Esophagus squamous epithelium (tissue), 5 donors: ENCODE data around the gene MOCS3. TPM values are rescaled to one million over a fixed set of nuclear protein-coding genes. Genes with fewer than 3 reads are reported as not detected.

Experiments used
- DNase-seq: peaks from one replicate; lab custom pipeline; 2025; lab: John Stamatoyannopoulos, UW
- H3K27ac ChIP-seq, 4 donors: fragments of 200-600 bp; sonication (generic); one replicate each; pipeline ENCODE4 v1.5.1; 2016 to 2019; ENCODE audit warnings: mild to moderate bottlenecking in 1 of 4
- H3K27me3 ChIP-seq, 4 donors: fragments of 200-600 bp; sonication (generic); 1 replicate in 3 of 4; 2 replicates in 1 of 4; pipeline versions ENCODE4 v1.5.1 to v1.6.0; 2017 to 2021; ENCODE audit warnings: antibody characterized with exemption in 1 of 4
- H3K36me3 ChIP-seq, 3 donors: fragments of 200-600 bp; sonication (generic); one replicate each; pipeline ENCODE4 v1.5.1; 2016 to 2019
- H3K4me1 ChIP-seq, 3 donors: fragments of 200-600 bp; sonication (generic); one replicate each; pipeline ENCODE4 v1.5.1; 2017 to 2019
- H3K4me3 ChIP-seq, 4 donors: fragments of 200-600 bp; sonication (generic); 1 replicate in 3 of 4; 2 replicates in 1 of 4; pipeline ENCODE4 v1.5.1; 2016 to 2019; ENCODE audit warnings: mild to moderate bottlenecking in 2 of 4, moderate library complexity in 1 of 4
- H3K9me3 ChIP-seq, 3 donors: fragments of 200-600 bp; sonication (generic); one replicate each; pipeline ENCODE4 v1.5.1; 2016 to 2019
- POLR2A ChIP-seq, 4 donors: fragments of 450-650 bp; IDR thresholded peaks; one replicate each; pipeline ENCODE4 v1.6.1; 2017; ENCODE audit warnings: antibody characterized with exemption in 4 of 4, mild to moderate bottlenecking in 4 of 4, moderate library complexity in 3 of 4
- WGBS, 2 donors: methylation state at CpG; one replicate each; pipeline ENCODE4 v1.1.5; 2018; 5-methylcytosine and 5-hydroxymethylcytosine counted together
- intact Hi-C: fragments of 100-400 bp; cut with DNase I; formaldehyde crosslinking; loops from one replicate; pipeline ENCODE4 v1.15.0; 2022
- total RNA-seq, 4 donors: library from RNA; depleted of rRNA; stranded (reverse); fragments of >200 nt; gene quantifications; one replicate each; pipeline ENCODE4 v1.1.0, GENCODE V29; 2016
- TF ChIP-seq, protein P1 (sequence below), 6 experiments: fragments of 450-650 bp in 4 of 6; fragments of 200-600 bp in 2 of 6; sonication (generic) in 2 of 6; IDR thresholded peaks; one replicate each; pipeline ENCODE4 v1.5.1; 2016 to 2019; ENCODE audit warnings: antibody characterized with exemption in 6 of 6, mild to moderate bottlenecking in 4 of 6, moderate library complexity in 4 of 6
- donor health status: DM: yes; HTN: yes; CAD: no.

Gene MOCS3
- total RNA-seq, 4 donors from 2014 or later: 4.1 to 6.7 (median 5.4) TPM

- 0 to 1% methylated on average over 36 to 40 of the region's 52 CpGs for WGBS, 2 donors
- H3K27me3 ChIP-seq: no peaks in the 10 kb centered on the region
- DNase-seq: no peak
- TF ChIP-seq, protein P1, sequence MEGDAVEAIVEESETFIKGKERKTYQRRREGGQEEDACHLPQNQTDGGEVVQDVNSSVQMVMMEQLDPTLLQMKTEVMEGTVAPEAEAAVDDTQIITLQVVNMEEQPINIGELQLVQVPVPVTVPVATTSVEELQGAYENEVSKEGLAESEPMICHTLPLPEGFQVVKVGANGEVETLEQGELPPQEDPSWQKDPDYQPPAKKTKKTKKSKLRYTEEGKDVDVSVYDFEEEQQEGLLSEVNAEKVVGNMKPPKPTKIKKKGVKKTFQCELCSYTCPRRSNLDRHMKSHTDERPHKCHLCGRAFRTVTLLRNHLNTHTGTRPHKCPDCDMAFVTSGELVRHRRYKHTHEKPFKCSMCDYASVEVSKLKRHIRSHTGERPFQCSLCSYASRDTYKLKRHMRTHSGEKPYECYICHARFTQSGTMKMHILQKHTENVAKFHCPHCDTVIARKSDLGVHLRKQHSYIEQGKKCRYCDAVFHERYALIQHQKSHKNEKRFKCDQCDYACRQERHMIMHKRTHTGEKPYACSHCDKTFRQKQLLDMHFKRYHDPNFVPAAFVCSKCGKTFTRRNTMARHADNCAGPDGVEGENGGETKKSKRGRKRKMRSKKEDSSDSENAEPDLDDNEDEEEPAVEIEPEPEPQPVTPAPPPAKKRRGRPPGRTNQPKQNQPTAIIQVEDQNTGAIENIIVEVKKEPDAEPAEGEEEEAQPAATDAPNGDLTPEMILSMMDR (IDR thresholded peaks at IDR 0.05): peak in 1 of 6 experiments; percentile 5
- peak in 3 of 4 donors; percentile 54 to 83 (median 70) for TF ChIP-seq POLR2A (IDR thresholded peaks at IDR 0.05)
- H3K4me3 ChIP-seq: peak within 1 kb of the TSS; percentile 70 to 97 (median 89)
- peaks cover 0 to 51% (median 3%) of the 10 kb centered on the region in 3 donors for H3K36me3 ChIP-seq
- H3K27ac ChIP-seq: peak within 1 kb of the TSS; percentile 91 to 93 (median 92)
- H3K9me3 ChIP-seq: no peaks in the 10 kb centered on the region
- intact Hi-C loops: no loop called here
- peaks cover 19 to 63% (median 31%) of the 10 kb centered on the region in 3 donors for H3K4me1 ChIP-seq
Measured at GRCh38 chr20:50957798-50958614, 612 bp upstream of the MOCS3 start, which contains the start of gene DPM1. Gene DPM1 (minus strand): TSS chr20:50958532. CDS start chr20:50958523, 9 bp downstream.

- Histone ChIP-seq H3K27ac (peak overlapping the region; percentile 91 to 93 (median 92)), H3K4me3 (peak overlapping the region; percentile 70 to 97 (median 89)), H3K9me3 (no peaks in the 10 kb centered on the region), H3K4me1 (peaks cover 19 to 61% (median 31%) of the 10 kb centered on the region in 3 donors), H3K27me3 (no peaks in the 10 kb centered on the region), H3K36me3 (peaks cover 0 to 35% (median 0%) of the 10 kb centered on the region in 3 donors)
- DNase-seq: no peak
- 68 to 83% methylated on average over 12 to 13 of the region's 25 CpGs for WGBS, 2 donors
- intact Hi-C loops: no loop called here
- TF ChIP-seq, protein P1 (IDR thresholded peaks at IDR 0.05): no peak
- no peak for TF ChIP-seq POLR2A (IDR thresholded peaks at IDR 0.05)
Measured at GRCh38 chr20:50959543-50960126, 1.0 kb downstream of the MOCS3 start.

- no peak for TF ChIP-seq POLR2A (IDR thresholded peaks at IDR 0.05)
- TF ChIP-seq, protein P1 (IDR thresholded peaks at IDR 0.05): no peak
- Histone ChIP-seq H3K27me3 (peaks cover 0 to 5% (median 0%) of the 10 kb centered on the region in 4 donors), H3K36me3 (peaks cover 0 to 4% (median 0%) of the 10 kb centered on the region in 3 donors), H3K4me1 (no peaks in the 10 kb centered on the region), H3K4me3 (no peak overlapping the region), H3K9me3 (no peaks in the 10 kb centered on the region), H3K27ac (no peak overlapping the region)
- 34 to 60% methylated on average over 2 to 7 of the region's 7 CpGs for WGBS, 2 donors
- intact Hi-C loops: no loop called here
- DNase-seq: no peak
Measured at GRCh38 chr20:50967586-50967985, 9.0 kb downstream of the MOCS3 start.

DNA sequence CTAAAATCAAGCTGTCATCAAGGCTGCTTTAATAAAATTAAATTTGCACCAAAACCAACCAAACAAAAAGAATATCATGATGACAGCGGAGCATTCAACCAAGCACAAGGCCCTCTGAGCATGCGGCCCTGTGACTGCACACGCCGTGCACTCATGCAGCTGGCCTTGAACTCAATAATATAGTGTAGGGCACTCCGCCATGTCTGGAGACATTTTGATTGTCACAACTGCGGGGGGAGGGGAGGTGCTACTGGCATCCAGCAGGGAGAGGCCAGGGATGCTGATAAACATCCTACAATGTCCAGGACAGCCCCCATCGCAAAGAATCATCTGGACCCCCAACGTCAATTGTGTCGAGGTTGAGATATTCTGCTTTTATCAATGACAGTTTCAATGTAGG, 9.7 kb downstream of the MOCS3 start:
- intact Hi-C loops: no loop called here
- Histone ChIP-seq H3K27ac (no peak overlapping the region), H3K9me3 (no peaks in the 10 kb centered on the region), H3K4me1 (no peaks in the 10 kb centered on the region), H3K4me3 (no peak overlapping the region), H3K27me3 (peaks cover 0 to 5% (median 0%) of the 10 kb centered on the region in 4 donors), H3K36me3 (no peaks in the 10 kb centered on the region)
- WGBS, 2 donors: 78 to 82% methylated on average over 9 of the region's 9 CpGs
- TF ChIP-seq, protein P1 (IDR thresholded peaks at IDR 0.05): no peak
- TF ChIP-seq POLR2A (IDR thresholded peaks at IDR 0.05): no peak
- no peak for DNase-seq

GRCh38 chr20:50969435-50969834, 10.8 kb downstream of the MOCS3 start:
- H3K9me3 ChIP-seq: no peaks in the 10 kb centered on the region
- peaks cover 0 to 5% (median 0%) of the 10 kb centered on the region in 4 donors for H3K27me3 ChIP-seq
- 65 to 70% methylated on average over 4 of the region's 5 CpGs for WGBS, 2 donors
- intact Hi-C loops: no loop called here
- no peak overlapping the region for H3K4me3 ChIP-seq
- TF ChIP-seq, protein P1 (IDR thresholded peaks at IDR 0.05): no peak
- TF ChIP-seq POLR2A (IDR thresholded peaks at IDR 0.05): no peak
- DNase-seq: no peak
- H3K27ac ChIP-seq: no peak overlapping the region
- no peaks in the 10 kb centered on the region for H3K4me1 ChIP-seq
- no peaks in the 10 kb centered on the region for H3K36me3 ChIP-seq
